Measurements from ENCODE around the gene TLE4.

DNA sequence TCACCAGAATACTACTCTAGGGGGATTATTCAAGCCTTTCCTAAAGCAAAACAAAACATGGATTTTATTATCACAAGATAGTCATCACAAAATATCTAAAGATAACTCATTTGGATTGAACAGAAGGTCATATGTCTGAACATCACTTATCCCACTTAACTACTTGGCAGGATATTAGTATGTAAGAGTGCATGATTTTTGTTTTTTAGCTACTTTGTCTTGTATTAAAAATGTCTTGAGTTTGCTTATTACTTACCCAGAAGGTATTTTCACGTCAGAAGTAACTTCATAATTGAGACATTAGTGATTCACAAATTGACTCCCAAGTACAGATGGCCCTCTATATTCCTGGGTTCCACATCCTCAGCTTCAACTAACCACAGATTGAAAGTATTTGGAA lies 113.8 kb downstream of the TLE4 start:
- TF ChIP-seq CTCF (IDR thresholded peaks at IDR 0.05) (no peak), POLR2A (IDR thresholded peaks at IDR 0.05) (no peak)
